OCI-LY1 (cell line): ENCODE results near the gene NUP62.

ENCODE experiments used
- H2AFZ ChIP-seq: fragments of 200-600 bp; sonication (generic), shearing (Covaris generic); 2 replicates; pipeline ENCODE4 v1.6.0; 2014; ENCODE audit warnings: antibody characterized with exemption, mild to moderate bottlenecking, low read length
- H3F3A ChIP-seq: fragments of 200-600 bp; sonication (generic), shearing (Covaris generic); 2 replicates; pipeline ENCODE4 v1.6.0; 2014; ENCODE audit warnings: mild to moderate bottlenecking, antibody characterized with exemption, low read length, moderate library complexity; ENCODE audit not compliant: insufficient read depth
- H3K27ac ChIP-seq: fragments of 200-600 bp; sonication (generic); 2 replicates; pipeline ENCODE4 v1.5.1; 2014; ENCODE audit warnings: low read length, mixed run types, mild to moderate bottlenecking, low read depth; ENCODE audit not compliant: poor library complexity, severe bottlenecking
- H3K27me3 ChIP-seq: fragments of 200-600 bp; sonication (generic); 2 replicates; pipeline ENCODE4 v1.6.0; 2014; ENCODE audit warnings: antibody characterized with exemption, mild to moderate bottlenecking, low read length, moderate library complexity; ENCODE audit not compliant: insufficient read depth
- H3K36me3 ChIP-seq: fragments of 200-600 bp; sonication (generic); 2 replicates; pipeline ENCODE4 v1.6.1; 2014; ENCODE audit warnings: mild to moderate bottlenecking, antibody characterized with exemption, low read length, moderate library complexity, mixed read lengths; ENCODE audit not compliant: insufficient read depth
- H3K4me1 ChIP-seq: fragments of 200-600 bp; sonication (generic); 2 replicates; pipeline ENCODE4 v1.5.1; 2014; ENCODE audit warnings: mild to moderate bottlenecking, low read length, moderate library complexity; ENCODE audit not compliant: insufficient read depth, severe bottlenecking
- H3K4me2 ChIP-seq: fragments of 200-600 bp; sonication (generic), shearing (Covaris generic); 2 replicates; pipeline ENCODE4 v1.6.1; 2014; ENCODE audit warnings: low read length
- H3K4me3 ChIP-seq: fragments of 200-600 bp; sonication (generic); 2 replicates; pipeline ENCODE4 v1.5.1; 2014; ENCODE audit warnings: low read length, low read depth, mild to moderate bottlenecking, mixed read lengths; ENCODE audit not compliant: poor library complexity, severe bottlenecking
- H3K79me2 ChIP-seq: fragments of 200-600 bp; shearing (Covaris generic); 2 replicates; pipeline ENCODE4 v1.6.1; 2016; ENCODE audit warnings: mixed run types, low read length, mixed read lengths; ENCODE audit not compliant: insufficient read depth
- H3K9ac ChIP-seq: fragments of 200-600 bp; sonication (generic), shearing (Covaris generic); 2 replicates; pipeline ENCODE4 v1.6.1; 2014; ENCODE audit warnings: mild to moderate bottlenecking, low read length, mixed read lengths
- H3K9me2 ChIP-seq: fragments of 200-600 bp; sonication (generic), shearing (Covaris generic); 2 replicates; pipeline ENCODE4 v1.6.1; 2014; ENCODE audit warnings: low read depth, mild to moderate bottlenecking, low read length, mixed read lengths
- H3K9me3 ChIP-seq: fragments of 200-600 bp; shearing (Covaris generic); 2 replicates; pipeline ENCODE4 v1.6.1; 2014; ENCODE audit warnings: low read length, mixed read lengths
- H4K20me1 ChIP-seq: fragments of 200-600 bp; sonication (generic), shearing (Covaris generic); 2 replicates; pipeline ENCODE4 v1.6.0; 2016; ENCODE audit warnings: mild to moderate bottlenecking, low read length; ENCODE audit not compliant: insufficient read depth
- EZH2 ChIP-seq: fragments of 200-600 bp; sonication (generic), shearing (Covaris generic); IDR thresholded peaks from 2 replicates; pipeline ENCODE4 v1.8.0; 2017; ENCODE audit warnings: borderline replicate concordance, mixed run types, mild to moderate bottlenecking, antibody characterized with exemption, low read length, moderate library complexity, mixed read lengths
- TF ChIP-seq, protein P1 (sequence below): fragments of 200-600 bp; sonication (generic), shearing (Covaris generic); IDR thresholded peaks from 2 replicates; pipeline ENCODE4 v1.5.1; 2017; ENCODE audit warnings: mild to moderate bottlenecking, antibody characterized with exemption, low read length, moderate library complexity, mixed read lengths

Gene NUP62

DNA sequence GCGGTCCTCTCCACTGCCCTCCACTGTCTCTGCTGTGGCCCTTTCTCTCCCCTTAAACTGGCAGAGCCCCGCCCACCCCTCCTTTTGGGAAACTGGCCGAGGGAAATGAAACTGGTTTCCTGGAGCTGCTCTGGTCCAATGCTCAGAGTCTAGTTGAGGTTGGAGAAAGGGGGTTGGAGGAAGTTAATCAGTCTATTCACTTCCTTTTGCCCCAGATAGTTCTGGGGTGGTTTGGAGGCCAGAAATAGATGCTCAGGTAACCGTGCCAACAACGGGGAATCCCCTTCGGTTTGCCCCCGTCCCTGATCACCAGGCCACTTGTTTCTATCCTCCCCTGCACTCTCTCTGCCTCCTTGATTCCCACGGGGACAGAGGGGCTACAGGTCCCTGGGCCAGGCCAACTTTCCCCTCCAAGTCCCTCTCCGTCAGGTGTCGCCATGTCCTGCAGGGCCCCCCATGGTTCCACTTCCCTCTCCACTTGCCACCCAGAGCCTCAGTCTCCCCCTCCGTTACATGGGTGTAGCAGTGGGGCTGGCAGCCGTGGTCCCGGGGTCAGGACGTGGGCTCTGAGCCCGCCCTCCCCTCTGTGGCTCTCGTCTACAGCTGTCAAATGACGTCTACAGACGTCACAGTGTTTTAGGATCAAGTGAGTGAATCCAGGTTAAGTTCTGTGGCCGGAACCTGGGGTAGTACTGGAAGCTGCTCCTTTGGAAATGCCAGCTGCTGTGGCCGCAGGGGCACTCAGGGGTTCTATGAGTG lies 32.3 kb downstream of the NUP62 start, which contains the start of gene IL4I1:
Gene IL4I1 (minus strand): TSS at position 25 of the 759 bp plus-strand sequence. CDS start 727 bp downstream, outside the sequence.
- Histone ChIP-seq H2AFZ (no peak within 1 kb of the TSS), H3K4me2 (peak within 1 kb of the TSS; percentile 40; the same call in 1 of the 2 replicates)

DNA sequence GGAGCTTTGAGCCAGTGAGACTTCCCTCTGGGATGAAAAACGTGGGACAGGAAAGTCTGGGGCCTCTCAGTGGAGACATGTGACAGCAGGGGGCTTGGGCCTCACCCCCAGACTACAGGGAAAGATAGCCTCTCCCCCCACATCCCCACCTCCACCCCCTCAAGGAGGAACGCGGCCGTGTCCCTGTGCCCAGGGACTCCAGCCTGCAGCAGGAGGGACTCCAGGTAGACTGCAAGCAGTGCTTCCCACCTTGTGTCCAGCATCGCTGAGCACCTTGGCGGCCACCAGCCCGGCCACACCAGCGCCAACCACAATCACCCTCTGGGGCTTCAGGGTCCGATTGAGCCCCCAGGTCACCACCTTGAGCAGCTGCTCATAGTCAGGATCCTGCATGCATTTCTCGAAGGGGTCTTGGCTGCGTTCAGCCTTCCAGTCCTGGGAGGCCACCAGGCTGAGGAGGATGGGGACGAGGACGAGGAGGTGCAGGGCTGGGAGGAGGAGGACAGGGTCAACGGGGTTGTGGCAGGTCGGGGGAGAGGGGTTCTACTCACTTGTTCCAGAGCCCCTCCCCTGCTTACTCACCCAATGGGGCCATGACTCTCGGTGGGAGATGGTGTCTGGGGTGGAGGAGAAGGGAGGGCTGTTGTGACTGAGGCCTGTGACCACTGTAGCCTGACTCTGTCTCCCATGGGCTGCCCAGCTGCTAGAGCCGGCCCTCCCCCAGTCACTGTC lies 33.6 kb downstream of the NUP62 start:
- Histone ChIP-seq H3K27ac (no peak overlapping the region), H3K9me3 (no peaks in the 10 kb centered on the region), H3K79me2 (no peaks in the 10 kb centered on the region), H3K4me2 (no peak overlapping the region), H2AFZ (no peak overlapping the region), H4K20me1 (no peaks in the 10 kb centered on the region), H3K4me1 (peaks cover 27% of the 10 kb centered on the region), H3K27me3 (no peaks in the 10 kb centered on the region), H3K9me2 (no peaks in the 10 kb centered on the region), H3K9ac (no peak overlapping the region), H3K36me3 (no peaks in the 10 kb centered on the region), H3K4me3 (no peak overlapping the region), H3F3A (no peaks in the 10 kb centered on the region)
- no peak for TF ChIP-seq EZH2
- TF ChIP-seq, protein P1, sequence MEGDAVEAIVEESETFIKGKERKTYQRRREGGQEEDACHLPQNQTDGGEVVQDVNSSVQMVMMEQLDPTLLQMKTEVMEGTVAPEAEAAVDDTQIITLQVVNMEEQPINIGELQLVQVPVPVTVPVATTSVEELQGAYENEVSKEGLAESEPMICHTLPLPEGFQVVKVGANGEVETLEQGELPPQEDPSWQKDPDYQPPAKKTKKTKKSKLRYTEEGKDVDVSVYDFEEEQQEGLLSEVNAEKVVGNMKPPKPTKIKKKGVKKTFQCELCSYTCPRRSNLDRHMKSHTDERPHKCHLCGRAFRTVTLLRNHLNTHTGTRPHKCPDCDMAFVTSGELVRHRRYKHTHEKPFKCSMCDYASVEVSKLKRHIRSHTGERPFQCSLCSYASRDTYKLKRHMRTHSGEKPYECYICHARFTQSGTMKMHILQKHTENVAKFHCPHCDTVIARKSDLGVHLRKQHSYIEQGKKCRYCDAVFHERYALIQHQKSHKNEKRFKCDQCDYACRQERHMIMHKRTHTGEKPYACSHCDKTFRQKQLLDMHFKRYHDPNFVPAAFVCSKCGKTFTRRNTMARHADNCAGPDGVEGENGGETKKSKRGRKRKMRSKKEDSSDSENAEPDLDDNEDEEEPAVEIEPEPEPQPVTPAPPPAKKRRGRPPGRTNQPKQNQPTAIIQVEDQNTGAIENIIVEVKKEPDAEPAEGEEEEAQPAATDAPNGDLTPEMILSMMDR, result no peak

More for the DNA sequence above, 32.3 kb downstream of the NUP62 start, which contains the start of gene IL4I1:
- no peak for TF ChIP-seq EZH2
- TF ChIP-seq, protein P1, result no peak
- Histone ChIP-seq H3K9me2 (no peaks in the 10 kb centered on the region), H4K20me1 (no peaks in the 10 kb centered on the region), H3K4me1 (peaks cover 21% of the 10 kb centered on the region), H3K36me3 (no peaks in the 10 kb centered on the region), H3K27me3 (no peaks in the 10 kb centered on the region), H3K27ac (no peak within 1 kb of the TSS), H3K9me3 (no peaks in the 10 kb centered on the region), H3K4me3 (no peak within 1 kb of the TSS), H3F3A (no peaks in the 10 kb centered on the region), H3K9ac (no peak within 1 kb of the TSS), H3K79me2 (no peaks in the 10 kb centered on the region)

DNA sequence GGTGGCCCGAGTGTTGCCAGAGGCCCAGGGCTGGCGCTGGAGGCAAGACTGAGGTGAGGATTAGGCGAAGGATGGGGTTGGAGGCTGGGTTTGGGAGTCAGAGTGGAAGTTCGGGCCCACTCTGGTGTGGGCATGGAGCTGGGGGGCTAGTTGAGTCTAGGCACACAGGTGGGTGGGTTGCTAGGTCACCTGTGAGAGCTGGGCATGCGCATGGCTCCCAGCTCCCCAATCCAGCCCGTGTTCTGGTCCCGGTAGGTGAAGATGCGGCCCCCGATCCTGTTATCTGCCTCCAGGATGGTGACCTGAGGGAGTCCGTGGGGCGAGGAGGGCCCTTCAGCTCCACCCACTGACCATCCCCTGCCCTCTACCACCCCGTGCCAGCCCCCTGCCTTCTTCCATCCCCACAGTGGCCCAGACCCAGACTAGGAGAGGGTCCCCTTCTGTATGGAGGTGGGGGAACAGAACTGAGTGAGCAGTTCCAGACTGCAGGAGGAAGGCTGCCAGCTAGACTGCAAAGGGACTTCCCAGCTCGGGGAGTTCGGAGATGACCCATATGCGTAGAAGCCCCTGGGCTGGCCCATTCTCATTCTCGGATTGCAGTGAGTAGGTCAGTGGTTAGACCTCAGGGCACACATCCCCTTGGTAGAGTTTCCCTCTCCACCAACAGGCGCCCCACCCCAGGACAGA lies 34.3 kb downstream of the NUP62 start:
- Histone ChIP-seq H3K9me2 (no peaks in the 10 kb centered on the region), H3K4me1 (peaks cover 31% of the 10 kb centered on the region), H3K36me3 (no peaks in the 10 kb centered on the region), H3K4me3 (no peak overlapping the region), H4K20me1 (no peaks in the 10 kb centered on the region), H2AFZ (no peak overlapping the region), H3K27me3 (no peaks in the 10 kb centered on the region), H3K9ac (no peak overlapping the region), H3K4me2 (no peak overlapping the region), H3K27ac (no peak overlapping the region), H3F3A (no peaks in the 10 kb centered on the region), H3K79me2 (no peaks in the 10 kb centered on the region), H3K9me3 (no peaks in the 10 kb centered on the region)
- no peak for TF ChIP-seq EZH2
- TF ChIP-seq, protein P1, result no peak
